Measurements from ENCODE around the gene KRTAP3-3. TPM values are rescaled to one million over a fixed set of nuclear protein-coding genes. Genes with fewer than 3 reads are reported as not detected.

The KRTAP3-3 gene
- total and polyA plus RNA-seq, 2 of the 4 experiments (the other 2 are of a cell fraction): not detected

DNA sequence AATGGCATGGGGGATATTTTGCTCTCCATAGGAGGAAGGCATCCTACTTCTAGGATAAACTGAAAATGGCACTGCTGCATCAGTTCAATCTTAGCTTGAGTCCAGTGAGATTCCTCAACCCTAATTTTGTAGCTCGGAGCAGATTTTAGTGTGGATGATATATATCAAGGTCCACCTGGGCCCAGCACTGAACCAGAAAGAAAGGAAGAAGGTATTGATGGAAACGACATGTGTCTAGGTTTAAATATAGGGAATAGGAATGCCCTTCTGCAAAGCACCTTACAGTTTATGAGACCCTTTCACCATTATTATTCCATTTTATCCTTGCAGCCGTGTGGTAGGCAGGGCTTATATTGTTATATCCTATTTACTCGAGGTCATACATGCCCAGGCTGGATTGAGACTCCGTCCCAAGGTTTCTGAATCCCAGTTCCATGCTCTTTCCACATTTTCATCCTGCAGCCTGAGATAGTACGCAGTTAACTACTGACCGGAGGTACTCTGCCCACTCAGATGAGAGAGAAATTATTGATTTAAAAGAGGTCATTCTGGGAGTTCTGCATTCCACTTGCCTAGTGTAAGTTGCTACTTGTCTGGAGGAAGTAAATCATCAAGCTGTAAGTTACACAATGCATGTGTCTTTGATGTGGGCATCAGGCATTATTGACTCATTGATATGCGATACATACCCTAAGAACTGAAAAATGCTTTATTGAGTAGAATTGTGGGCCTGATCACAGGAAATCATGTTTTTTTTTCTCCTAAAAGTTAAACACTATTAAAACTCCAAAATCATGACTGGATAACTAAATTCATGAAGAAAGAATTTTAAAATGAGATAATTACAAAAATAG lies 37.3 kb downstream of the KRTAP3-3 start:
- Histone ChIP-seq H3K36me3 (ENCODE audit: control insufficient read depth, insufficient read depth, low read length) (no peaks in the 10 kb centered on the region), H3K27ac (ENCODE audit: insufficient read depth, low read length) (no peak overlapping the region), H4K5ac (ENCODE audit: low read depth, low read length) (peak overlapping the region; percentile 18; the same call in 1 of the 2 replicates), H4K91ac (ENCODE audit: insufficient read depth, low read depth, low read length) (peak overlapping the region; percentile 16; the same call in 1 of the 2 replicates), H2AFZ (replicated peaks; ENCODE audit: low read length, poor library complexity) (no peak overlapping the region), H3K4me2 (ENCODE audit: low read depth, low read length) (0 out of 2 replicates have a peak overlapping the region, but pooled peaks have one; percentile 11), H3K23ac (ENCODE audit: low read depth, low read length) (no peak overlapping the region), H3K4me1 (ENCODE audit: control insufficient read depth, insufficient read depth, low read length) (peaks cover 16% of the 10 kb centered on the region), H4K8ac (ENCODE audit: low read depth in 2 of 2, low read length in 2 of 2) (peak overlapping the region; percentile 73; a peak in 3 of 4 replicates), H2BK15ac (ENCODE audit: low read depth, low read length) (peak overlapping the region; percentile 40; the same call in 1 of the 3 replicates), H3K9ac (ENCODE audit: low read depth, low read length) (no peak overlapping the region), H3K56ac (ENCODE audit: extremely low read depth, insufficient read depth, low read length) (no peak overlapping the region), H3K14ac (replicated peaks; ENCODE audit: low read depth, low read length) (peak overlapping the region; percentile 11; the same call in 1 of the 2 replicates), H2AK9ac (replicated peaks; ENCODE audit: low read depth, low read length, poor library complexity) (no peak overlapping the region), H3K27me3 (ENCODE audit: control insufficient read depth, insufficient read depth, low read length) (no peaks in the 10 kb centered on the region), H2BK120ac (ENCODE audit: low read depth, low read length) (peak overlapping the region; percentile 76), H3K79me1 (ENCODE audit: low read depth in 1 of 2, low read length in 2 of 2) (no peaks in the 10 kb centered on the region), H3K9me3 (ENCODE audit: control insufficient read depth, insufficient read depth, low read length) (no peaks in the 10 kb centered on the region), H4K20me1 (ENCODE audit: insufficient read depth, low read length) (no peaks in the 10 kb centered on the region), H2BK20ac (ENCODE audit: low read depth, low read length) (peak overlapping the region; percentile 48; the same call in 1 of the 2 replicates), H2BK5ac (ENCODE audit: low read depth, low read length, poor library complexity, severe bottlenecking) (peak overlapping the region; percentile 90), H3K18ac (ENCODE audit: low read depth, low read length) (peak overlapping the region; percentile 28; the same call in 1 of the 2 replicates), H2AK5ac (ENCODE audit: low read depth, low read length) (no peak overlapping the region), H3K9me1 (ENCODE audit: insufficient read depth, low read length) (peaks cover 11% of the 10 kb centered on the region), H3K4me3 (ENCODE audit: insufficient read depth, low read depth, low read length) (no peak overlapping the region), H3K4ac (ENCODE audit: low read depth, low read length) (peak overlapping the region; percentile 37; the same call in 1 of the 2 replicates)
- intact Hi-C loops (cut with micrococcal nuclease) (loop anchor here (1.0 to 5.0 kb wide), 2 partner anchors 41 to 101 kb away; partner anchors contain the start of gene KRTAP2-2), dilution Hi-C loops (cut with HindIII; ENCODE audit: low sequenced_read_pairs, unreplicated experiment) (no loop called here), in situ Hi-C loops (cut with MboI; ENCODE audit: low sequenced_read_pairs) (no loop called here)
- peak; percentile 88 for ATAC-seq (ENCODE audit: low read depth)
- CTCF ChIA-PET: no interaction called here
- BruUV-seq (replicated peaks): TSS peak; percentile 91
- TF ChIP-seq NFE2L2 (IDR thresholded peaks at IDR 0.05; ENCODE audit: low read depth, low read length) (no peak), MAZ (IDR thresholded peaks at IDR 0.05; ENCODE audit: borderline replicate concordance, low read depth, low read length) (peak; percentile 13; the same call in 1 of the 2 replicates), RCOR1 (IDR thresholded peaks at IDR 0.05; ENCODE audit: insufficient replicate concordance, low read length) (peak; percentile 83), FOS (IDR thresholded peaks at IDR 0.05; ENCODE audit: low read depth, low read length) (peak; percentile 78), CHD1 (IDR thresholded peaks at IDR 0.05; ENCODE audit: low read depth, low read length) (no peak), CEBPB (IDR thresholded peaks at IDR 0.05; ENCODE audit: low read depth, low read length) (peak; percentile 99), BHLHE40 (IDR thresholded peaks at IDR 0.05; ENCODE audit: low read depth, low read length) (peak; percentile 56), RAD21 (IDR thresholded peaks at IDR 0.05; ENCODE audit: low read length) (no peak; the same call in 1 of the 2 replicates), MAFK (IDR thresholded peaks at IDR 0.05; ENCODE audit: low read depth, low read length) (peak; percentile 50; the same call in 1 of the 2 replicates)
- TF ChIP-seq, protein P1, sequence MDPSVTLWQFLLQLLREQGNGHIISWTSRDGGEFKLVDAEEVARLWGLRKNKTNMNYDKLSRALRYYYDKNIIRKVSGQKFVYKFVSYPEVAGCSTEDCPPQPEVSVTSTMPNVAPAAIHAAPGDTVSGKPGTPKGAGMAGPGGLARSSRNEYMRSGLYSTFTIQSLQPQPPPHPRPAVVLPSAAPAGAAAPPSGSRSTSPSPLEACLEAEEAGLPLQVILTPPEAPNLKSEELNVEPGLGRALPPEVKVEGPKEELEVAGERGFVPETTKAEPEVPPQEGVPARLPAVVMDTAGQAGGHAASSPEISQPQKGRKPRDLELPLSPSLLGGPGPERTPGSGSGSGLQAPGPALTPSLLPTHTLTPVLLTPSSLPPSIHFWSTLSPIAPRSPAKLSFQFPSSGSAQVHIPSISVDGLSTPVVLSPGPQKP (IDR thresholded peaks at IDR 0.05; ENCODE audit: borderline replicate concordance, low read depth, low read length): no peak
- POLR2A ChIA-PET (ENCODE audit: unreplicated experiment): no interaction called here
- DNase-seq: peak; percentile 100
- WGBS, 2 experiments (ENCODE audit: extremely low coverage in 2 of 2, insufficient read length in 1 of 2): no CpG with 5 or more reads among the region's 8 CpGs
